Prostate gland (tissue), 2 donors: ENCODE results near the gene FIBP.

Source experiments
- POLR2A ChIP-seq: fragments of 450-650 bp; IDR thresholded peaks from one replicate; pipeline ENCODE4 v1.6.1; 2016; ENCODE audit warnings: antibody characterized with exemption, mild to moderate bottlenecking
- POLR2AphosphoS5 ChIP-seq: sonication (generic); formaldehyde crosslinking; IDR thresholded peaks from one replicate; pipeline ENCODE4 v1.6.1; 2017; ENCODE audit warnings: antibody characterized with exemption
- TF ChIP-seq, protein P1 (sequence below), 4 experiments: fragments of 200-600 bp in 2 of 4; fragments of 450-650 bp in 2 of 4; sonication (generic) in 2 of 4; IDR thresholded peaks; 1 replicate in 3 of 4; 2 replicates in 1 of 4; pipeline ENCODE4 v1.5.1; 2016 to 2019; ENCODE audit warnings: antibody characterized with exemption in 4 of 4, mild to moderate bottlenecking in 2 of 4, moderate library complexity in 2 of 4

DNA sequence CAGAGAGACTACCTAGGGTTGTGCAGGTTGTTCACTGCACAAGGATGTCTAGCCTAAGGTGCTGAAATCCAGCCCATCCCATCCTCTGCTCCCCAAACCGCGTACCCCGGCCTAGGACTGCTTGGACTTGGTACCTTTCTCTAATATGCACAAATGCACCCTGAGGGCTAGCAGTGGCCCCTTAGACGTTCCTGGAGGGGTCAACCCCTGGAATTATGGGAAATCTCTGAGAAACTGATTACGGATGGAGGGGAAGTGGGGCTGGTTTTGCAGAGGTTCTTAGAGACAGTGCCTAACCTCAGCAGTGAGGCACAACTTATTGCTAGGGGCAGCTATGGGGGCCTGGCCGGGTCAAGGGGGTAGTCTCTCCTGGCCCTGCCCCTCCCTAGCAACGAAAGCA lies 28.1 kb upstream of the FIBP start:
- TF ChIP-seq POLR2A (no peak), POLR2AphosphoS5 (no peak)
- TF ChIP-seq, protein P1, sequence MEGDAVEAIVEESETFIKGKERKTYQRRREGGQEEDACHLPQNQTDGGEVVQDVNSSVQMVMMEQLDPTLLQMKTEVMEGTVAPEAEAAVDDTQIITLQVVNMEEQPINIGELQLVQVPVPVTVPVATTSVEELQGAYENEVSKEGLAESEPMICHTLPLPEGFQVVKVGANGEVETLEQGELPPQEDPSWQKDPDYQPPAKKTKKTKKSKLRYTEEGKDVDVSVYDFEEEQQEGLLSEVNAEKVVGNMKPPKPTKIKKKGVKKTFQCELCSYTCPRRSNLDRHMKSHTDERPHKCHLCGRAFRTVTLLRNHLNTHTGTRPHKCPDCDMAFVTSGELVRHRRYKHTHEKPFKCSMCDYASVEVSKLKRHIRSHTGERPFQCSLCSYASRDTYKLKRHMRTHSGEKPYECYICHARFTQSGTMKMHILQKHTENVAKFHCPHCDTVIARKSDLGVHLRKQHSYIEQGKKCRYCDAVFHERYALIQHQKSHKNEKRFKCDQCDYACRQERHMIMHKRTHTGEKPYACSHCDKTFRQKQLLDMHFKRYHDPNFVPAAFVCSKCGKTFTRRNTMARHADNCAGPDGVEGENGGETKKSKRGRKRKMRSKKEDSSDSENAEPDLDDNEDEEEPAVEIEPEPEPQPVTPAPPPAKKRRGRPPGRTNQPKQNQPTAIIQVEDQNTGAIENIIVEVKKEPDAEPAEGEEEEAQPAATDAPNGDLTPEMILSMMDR (IDR thresholded peaks at IDR 0.05) = no peak
